HG02642 (cell line): ENCODE measurements around the gene C2CD2.

Source experiments
- ATAC-seq: cut with Tn5 transposase; IDR thresholded peaks from one replicate; pipeline ENCODE4 v1.9.1; 2021; ENCODE audit warnings: mild to moderate bottlenecking; ENCODE audit not compliant: unreplicated experiment, poor library complexity

Gene C2CD2

DNA sequence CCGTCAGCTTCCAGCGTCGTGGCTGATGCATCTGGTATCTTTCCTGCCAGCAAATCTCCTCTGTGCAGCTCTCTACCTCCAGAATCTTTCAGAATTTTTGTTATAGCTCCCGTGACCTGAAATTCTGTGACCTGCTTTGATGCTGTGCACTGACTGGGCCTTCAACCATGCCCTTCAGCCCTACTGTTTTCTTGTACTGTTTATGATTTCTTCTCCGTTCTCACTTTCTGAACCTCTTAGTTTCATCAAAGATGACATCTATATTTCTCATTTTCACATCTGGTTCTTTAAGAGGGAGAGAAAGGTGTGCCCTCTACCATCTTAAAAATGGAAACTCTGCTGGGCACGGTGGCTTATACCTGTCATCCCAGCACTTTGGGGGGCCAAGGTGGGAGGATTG, 80.4 kb downstream of the C2CD2 start:
- ATAC-seq: no peak

DNA sequence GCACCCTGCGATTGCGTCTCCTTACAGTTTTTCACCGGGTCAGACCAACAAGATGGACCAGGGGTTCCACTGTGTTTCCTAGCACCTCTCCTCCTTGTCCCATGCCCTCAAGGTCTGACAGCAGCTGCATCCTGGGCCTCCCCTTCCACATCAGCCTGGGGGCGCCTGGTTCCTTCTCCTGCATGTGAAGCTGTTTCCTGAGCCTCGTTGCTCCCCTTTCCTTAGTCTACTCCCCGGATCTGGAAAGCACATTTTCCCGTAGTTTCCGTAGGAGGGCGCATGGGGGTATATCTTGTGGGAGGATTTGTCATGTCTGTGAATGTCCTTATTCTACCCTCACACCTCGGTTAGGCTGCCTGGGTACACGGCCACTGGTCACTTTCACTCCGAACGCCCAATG, 80.8 kb downstream of the C2CD2 start:
- no peak for ATAC-seq

DNA sequence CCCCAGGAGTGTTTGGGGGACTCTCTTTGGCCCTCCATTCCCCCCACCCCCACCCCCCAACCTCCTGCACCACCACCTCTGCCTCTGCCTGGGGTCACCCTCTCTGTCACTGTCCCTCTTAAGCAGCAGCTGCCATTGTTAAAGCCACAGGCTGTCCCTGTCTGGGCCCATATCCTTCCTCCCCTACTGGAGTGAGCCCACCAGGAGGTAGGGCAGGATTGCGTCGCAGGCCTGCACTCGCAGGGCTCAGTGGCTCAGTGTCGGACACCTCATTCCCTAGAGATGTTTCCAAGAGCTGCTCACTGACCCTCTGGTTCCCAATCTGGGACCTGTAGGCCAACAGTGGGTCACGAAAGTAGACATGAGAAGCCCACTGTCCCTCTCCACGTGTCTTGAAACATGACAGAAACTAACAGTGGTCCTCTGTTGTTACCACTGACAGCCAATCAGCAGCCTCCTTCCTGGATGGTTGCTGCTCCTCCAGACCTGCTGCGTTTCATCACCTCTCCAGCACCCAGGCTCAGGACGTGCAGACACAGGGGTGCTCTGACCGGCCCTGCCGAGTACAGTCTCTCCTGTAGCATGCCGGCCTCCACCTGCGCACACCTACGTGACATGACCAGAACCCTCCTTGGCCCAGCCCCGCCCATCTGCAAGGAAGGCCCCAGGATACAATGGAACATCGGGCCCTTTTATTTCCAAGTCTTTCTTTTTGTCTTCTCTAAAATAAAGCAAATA, 82.4 kb downstream of the C2CD2 start:
- ATAC-seq: no peak

DNA sequence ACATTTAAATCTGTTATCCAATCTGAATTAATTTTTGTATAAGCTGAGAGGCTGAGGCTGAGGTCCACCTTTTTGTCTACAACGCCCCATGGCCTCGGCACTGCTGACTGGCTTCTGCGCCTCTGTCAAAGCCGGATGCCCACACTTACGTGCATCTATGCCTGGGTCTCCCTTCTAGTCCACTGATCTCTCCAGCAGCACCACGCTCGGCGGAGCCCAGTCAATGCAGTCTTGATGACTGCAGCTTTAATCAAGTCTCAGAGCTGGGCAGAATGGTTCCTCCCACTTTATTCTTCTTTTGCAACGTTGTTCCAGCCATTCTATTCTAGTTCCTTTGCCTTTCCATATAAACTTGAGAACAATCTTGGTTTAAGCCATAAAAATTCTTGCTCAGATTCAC, 84.0 kb downstream of the C2CD2 start:
- ATAC-seq: no peak

DNA sequence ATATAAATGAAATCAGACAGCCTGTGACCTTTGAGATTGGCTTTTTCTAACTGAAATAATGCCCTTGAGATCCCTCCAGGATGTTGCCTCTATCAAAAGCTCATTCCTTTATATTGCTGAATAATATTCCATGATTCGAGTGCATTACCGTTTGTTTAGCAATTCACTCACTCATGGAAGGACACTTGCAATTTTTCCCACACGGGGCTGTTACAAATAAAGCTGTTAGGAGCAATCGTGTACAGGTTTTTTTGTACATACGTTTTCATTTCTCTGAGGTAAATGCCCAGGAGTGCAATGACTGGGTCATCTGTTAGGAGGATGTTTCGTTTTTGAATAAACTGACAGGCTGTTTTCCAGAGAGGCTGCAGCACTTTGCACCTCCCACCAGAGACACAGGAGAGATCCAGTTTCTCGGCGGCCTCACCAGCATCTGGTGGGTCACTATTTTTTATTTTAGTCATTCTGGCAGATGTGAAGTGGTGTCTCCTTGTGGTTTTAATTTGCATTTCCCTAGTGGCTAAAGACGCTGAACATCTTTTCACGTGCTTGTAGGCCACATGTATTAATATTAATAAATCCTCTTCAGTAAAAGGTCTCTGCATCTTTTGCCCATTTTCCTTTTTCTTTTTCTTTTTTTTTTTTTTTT, 85.6 kb downstream of the C2CD2 start:
- peak; percentile 59 for ATAC-seq

DNA sequence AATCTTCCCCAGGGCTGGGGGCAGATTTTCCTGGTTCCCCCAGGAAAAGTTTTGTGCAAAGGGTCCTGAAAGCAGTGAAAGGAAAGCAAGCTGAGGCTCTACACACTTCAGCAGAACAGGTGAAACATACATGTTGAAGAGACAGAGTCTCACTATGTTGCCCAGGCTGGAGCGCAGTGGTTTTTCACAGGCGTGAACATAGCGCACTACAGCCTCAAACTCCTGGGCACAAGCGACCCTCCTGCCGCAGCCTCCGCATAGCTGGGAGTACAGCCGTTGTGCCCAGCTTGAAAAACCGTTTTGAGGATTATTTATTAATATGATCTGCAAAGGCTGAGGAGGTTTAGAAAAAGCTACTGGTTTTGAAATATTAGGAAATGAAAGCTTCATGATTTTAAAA, 86.5 kb downstream of the C2CD2 start:
- ATAC-seq: no peak

DNA sequence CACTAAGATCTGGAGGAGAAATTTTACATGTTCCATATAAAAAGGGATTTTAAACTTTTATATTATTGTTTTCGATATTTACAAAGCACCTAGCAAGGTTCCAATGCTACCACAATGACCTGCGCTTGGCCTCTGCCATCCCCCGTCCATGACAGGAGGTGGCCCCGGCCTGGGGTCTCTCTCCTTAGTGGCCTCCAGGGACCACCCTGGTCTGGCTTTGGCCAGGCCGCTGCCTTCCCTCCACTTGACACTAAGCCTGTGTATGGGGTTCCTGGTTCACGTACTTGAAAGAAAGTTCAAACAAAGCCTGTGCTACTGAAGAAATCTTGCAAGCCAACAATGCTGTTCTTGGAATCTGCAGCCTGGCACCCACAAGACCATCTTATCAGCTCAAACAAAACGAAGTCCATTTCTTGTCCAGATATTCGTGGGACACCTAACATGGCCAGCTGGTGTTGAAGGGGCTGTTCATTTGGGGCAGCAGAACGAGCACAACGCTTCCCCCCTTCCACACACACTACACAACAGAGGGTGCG, 87.5 kb downstream of the C2CD2 start:
- no peak for ATAC-seq

DNA sequence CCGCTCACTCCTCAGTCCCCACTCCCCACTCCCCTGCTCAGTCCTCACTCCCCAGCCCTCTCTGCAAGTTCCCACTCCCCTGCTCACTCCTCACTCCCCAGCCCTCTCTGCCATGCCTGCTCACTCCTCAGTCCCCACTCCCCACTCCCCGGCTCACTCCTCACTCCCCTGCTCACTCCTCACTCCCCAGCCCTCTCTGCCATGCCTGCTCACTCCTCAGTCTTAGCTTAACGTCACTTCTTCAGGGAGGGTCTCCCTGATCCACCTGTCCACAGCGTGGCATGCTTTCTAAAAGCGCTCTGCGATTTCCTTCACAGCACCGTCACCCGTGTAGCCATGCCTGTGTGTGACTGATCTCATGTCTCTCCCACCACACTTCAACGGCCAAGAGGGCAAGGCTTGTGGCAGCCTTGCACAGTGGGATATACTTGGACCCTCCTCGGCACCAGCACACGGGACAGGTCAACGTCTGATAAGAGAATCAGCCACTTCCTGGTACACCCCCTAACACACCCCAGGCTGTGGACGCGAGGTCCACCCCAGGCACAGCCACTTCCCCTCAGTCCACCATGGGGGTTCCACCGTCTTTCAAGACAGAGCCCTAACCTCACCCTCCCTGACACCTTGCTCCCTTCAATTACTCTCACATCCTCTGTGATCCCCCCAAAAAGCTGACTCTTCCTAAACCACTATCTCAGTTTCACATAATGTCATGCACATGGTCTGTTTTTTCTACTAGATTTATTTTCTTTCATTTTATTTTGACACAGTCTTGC, 88.6 kb downstream of the C2CD2 start:
- ATAC-seq: peak; percentile 41

DNA sequence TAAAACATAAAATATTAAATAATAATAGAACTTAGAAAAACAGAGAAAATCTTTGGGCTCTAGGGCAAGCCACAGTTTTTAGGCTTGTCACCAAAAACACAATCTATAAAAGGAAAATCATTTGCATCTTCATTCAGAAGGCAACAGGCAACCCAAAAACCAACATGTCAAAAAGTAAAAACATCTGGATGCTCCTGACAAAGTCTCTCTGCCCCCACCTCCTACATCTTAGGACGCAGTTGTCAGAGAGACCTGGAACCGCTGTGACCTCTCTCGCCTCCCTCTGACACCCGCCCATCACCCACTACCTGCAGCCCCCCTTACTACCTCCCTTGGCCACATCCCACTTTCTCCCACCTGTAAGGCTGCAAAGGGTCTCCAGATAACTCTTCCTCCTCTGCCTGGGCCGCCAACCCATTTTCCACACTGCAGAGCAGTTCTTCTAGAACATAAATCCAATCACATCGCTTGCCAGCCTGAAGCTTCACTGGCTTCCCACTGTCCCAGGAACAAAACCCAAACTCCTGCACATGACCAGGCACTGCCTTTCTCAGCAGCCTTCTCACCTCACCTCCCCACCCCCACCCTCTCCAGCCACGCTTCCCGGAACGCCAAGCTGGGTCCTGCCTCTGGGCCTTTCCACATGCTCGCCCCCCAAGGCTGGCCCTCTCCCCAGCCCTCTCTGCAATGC, 89.4 kb downstream of the C2CD2 start:
- no peak for ATAC-seq

DNA sequence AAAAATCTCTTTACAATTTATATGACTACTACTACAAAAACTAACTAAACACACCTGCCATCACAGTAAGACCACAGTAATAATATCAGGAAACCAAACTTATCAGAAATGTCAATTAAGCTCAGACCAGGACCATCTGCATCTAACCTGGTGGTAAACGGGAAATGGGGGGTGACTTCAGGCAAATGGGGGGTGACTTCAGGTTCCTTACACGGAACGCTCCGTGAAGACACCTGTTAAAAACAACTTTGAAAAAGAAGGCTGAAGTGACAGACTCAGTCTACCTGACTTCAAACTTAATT, 90.4 kb downstream of the C2CD2 start:
- ATAC-seq: no peak

DNA sequence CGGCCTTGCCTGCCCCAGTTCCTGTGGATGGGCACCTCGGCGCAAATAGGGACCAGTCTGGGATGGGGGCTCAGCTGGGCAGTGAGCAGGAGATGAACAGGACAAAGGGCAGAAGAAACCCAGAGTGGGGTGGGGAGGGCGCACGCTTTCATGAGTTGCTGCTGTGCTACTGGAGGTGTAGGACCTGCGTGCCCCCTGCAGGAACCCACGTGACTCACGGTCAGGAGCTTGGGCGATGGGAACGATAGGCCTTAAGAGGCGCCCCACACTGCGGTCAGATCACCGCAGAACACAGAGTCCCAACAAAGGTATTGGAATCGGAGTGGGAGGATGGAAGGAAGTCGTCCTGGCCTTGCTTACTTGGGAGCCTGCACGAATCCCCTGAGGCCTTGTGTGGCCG, 91.8 kb downstream of the C2CD2 start:
- no peak for ATAC-seq

DNA sequence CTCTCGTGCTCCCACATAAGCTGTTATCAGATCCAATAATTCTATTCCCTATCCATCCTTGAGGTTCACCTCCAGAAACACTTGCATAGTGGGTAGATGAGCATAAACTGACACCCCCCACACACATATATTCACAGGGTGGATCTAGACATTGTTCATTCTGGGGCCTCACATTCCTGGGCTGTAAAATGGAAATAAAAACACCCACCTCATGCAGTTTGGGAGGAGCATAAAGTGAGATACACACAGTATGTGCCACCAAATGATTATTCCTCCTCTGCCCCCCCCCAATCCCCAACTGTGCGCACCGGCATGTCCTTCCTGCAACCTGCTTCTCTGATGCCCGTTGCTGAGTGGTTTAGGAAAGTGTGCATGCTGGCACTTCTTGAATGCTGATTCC, 92.6 kb downstream of the C2CD2 start:
- ATAC-seq: no peak

DNA sequence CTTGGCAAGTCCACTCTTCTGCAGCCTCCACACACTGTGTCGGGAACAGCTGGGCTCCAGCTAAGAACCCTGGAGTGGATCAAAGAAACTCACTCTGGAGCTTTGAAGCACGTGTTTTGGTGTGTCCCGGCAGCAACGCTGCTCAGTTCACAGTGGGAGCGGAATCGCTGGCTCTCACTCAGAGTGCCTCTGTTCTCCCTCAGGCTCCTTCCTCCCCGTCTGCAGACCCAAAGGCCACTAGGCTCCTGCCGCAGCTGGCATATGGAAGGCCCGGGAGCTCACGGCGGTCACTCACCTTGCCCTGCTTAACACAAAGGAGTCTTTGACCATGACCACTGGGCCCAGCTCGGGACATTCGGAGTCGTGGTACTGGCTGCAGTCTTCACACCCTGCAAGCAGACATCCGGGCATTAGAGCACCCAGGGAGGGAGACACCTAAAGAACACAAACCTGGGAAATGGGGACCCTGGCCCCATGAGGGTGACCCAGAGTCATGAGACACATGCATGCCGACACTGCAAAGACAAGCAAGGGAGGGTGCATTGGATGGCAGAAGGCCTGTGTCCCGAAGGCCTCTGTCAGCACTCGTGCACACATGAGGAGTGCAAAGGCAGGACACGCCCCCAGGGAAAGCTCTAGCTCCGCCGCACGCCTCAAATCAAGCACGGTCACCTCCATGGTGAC, 94.4 kb downstream of the C2CD2 start:
- no peak for ATAC-seq

DNA sequence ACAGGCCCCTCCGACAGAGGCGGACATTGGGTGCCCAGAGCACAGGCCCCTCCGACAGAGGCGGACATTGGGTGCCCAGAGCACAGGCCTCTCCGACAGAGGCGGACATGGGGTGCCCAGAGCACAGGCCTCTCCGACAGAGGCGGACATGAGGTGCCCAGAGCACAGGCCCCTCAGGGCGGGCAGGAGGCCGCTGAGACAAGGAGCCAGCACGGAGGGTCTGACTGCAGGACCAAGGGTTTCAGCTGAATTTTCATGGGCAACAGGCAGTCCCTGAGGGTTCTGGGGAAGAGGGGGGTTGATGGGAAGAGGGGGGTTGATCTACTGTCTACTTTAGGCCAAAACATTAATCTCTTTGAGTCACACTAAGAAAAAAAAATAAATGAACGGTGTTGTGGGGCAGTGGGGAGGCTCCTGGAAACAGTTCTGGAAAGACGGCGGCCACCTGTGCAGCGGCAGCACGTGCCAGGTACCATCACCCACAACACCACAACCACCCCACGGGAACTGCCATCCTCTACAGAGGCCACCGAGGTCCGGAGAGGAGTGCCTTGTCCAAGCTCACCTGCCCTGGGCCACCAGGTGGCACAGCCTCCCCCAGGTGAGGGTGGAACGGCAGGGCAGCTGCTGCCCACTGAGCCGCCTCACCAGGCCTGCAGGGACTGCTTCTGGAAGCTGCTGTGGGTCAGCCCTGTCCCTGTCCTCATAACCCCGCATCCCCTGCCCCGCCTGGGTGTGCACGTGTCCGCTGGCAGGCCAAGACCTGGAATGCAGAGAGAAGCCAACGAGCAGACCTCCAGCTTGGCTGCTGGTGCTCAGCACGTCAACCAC, 95.1 kb downstream of the C2CD2 start:
- ATAC-seq: no peak

DNA sequence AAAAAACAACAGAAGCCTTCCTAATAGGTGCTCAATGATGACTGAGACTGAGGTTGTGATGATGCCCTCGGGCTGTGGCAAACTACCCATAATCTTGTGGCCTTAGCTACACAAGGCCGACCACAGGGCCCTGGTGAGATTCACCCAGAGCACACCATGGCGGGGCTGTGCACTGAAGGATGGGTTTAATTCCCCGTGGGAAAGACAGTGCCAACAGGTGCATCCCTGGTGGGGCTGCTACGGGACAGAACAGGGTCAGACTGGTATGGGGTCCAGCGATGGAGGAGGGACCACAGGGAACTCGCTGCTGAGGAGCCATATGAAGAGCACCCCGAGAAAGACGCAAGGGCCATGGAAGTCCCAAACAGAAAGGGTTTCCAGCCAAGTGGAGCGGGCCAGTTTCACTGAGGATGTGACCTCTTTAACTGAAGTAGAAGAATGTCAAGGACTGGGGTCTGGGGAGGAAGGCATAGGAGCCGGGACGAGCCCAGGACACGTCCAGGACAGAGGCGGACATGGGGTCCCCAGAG, 96.0 kb downstream of the C2CD2 start:
- no peak for ATAC-seq

DNA sequence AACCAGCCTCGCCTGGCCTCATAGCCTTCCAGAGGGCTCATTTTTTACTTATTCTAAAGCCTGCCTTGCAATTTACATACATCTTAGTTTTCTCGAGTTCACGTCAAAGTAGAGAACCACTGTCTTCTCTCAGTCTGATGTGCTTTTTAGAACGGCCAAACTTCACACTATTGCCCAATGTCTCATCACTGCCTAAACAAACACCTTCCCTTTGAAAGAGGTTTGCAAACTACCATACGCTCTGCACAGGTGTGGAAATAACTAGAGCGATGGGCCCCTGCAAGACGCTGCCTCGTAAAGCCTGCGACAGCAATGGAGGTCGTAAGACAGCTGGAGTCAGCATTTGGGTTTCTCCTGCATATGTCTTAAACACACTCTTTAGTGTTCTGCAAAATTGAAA, 97.2 kb downstream of the C2CD2 start:
- ATAC-seq: no peak

DNA sequence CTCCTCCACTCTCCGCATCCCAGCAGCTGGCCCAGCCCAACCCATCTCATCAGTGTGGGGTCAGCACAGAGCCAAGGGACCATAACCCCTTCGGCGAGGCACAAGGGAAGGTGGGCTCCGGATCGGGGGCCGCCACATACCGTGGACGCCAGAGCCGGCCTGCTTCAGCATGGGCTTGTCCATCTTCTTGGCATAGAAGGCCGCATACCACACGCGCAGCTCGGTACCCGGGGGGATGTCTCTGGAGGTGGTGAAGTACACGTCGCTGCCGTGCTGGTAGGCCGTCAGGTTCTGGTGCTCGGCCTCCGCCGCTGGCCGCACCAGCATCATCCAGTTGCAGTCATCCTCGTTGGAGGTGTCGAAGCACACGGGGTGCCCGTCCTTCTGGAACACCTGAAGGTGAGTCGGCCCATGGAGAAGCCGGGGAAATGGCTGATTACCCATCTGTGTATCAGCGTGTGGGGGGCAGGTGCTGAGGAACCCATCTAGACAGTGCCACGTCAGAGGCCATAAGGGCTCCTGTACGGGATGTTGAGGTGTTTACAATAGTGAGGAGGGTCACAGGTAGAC, 99.3 kb downstream of the C2CD2 start:
- ATAC-seq: no peak

DNA sequence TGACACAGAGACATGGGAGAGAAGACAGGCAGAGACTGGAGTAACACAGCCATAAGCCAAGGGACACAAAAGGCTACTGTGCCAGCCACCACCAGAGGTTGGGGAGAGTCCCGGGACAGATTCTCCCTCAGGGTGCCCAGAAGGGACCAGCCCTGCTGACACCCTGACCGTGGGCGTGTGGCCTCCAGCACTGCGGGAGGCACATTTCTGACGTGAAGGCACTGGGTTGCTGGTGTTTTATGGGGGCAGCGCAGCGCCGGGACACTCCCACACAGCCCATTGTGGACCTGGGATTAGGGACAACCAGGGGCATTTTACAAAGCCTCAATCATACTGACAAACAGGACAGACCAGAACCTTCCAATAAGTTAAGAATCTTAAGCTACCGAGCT, 100.9 kb downstream of the C2CD2 start:
- ATAC-seq: no peak
